Tibial nerve (tissue), 4 donors: Measurements from ENCODE around the gene PCP4. TPM values are rescaled to one million over a fixed set of nuclear protein-coding genes. Genes with fewer than 3 reads are reported as not detected.

ENCODE experiments used
- DNase-seq, 2 donors: peaks; one replicate each; pipeline ENCODE4 v3.0.0-alpha.2; 2019; ENCODE audit warnings: low spot score in 2 of 2
- H3K27ac ChIP-seq, 4 donors: fragments of 200-600 bp; sonication (generic) in 3 of 4; one replicate each; pipeline ENCODE4 v1.5.1; 2017 to 2019; ENCODE audit warnings: mild to moderate bottlenecking in 1 of 4
- H3K27me3 ChIP-seq, 2 donors: fragments of 200-600 bp; sonication (generic) in 1 of 2; one replicate each; pipeline versions ENCODE4 v1.5.1 to v1.6.0; 2017 to 2019
- H3K36me3 ChIP-seq, 3 donors: fragments of 200-600 bp; sonication (generic); one replicate each; pipeline ENCODE4 v1.5.1; 2018 to 2019
- H3K4me1 ChIP-seq, 4 donors: fragments of 200-600 bp; sonication (generic) in 3 of 4; one replicate each; pipeline ENCODE4 v1.5.1; 2017 to 2019
- H3K4me3 ChIP-seq, 4 donors: fragments of 200-600 bp; sonication (generic) in 3 of 4; one replicate each; pipeline ENCODE4 v1.5.1; 2017 to 2019; ENCODE audit warnings: mild to moderate bottlenecking in 1 of 4, moderate library complexity in 1 of 4
- H3K9me3 ChIP-seq, 4 donors: fragments of 200-600 bp; sonication (generic) in 3 of 4; one replicate each; pipeline ENCODE4 v1.5.1; 2017 to 2019
- EP300 ChIP-seq, 2 donors: sonication (generic); formaldehyde crosslinking; IDR thresholded peaks; one replicate each; pipeline ENCODE4 v1.6.1; 2017; ENCODE audit warnings: antibody characterized with exemption in 2 of 2, mild to moderate bottlenecking in 1 of 2
- POLR2A ChIP-seq, 2 donors: fragments of 450-650 bp; IDR thresholded peaks; one replicate each; pipeline ENCODE4 v1.6.1; 2017; ENCODE audit warnings: antibody characterized with exemption in 2 of 2, mild to moderate bottlenecking in 2 of 2, moderate library complexity in 2 of 2
- WGBS, 2 donors: methylation state at CpG; one replicate each; pipeline ENCODE4 v1.1.5; 2018; 5-methylcytosine and 5-hydroxymethylcytosine counted together
- total RNA-seq, 4 donors: library from RNA; depleted of rRNA; stranded (reverse); fragments of >200 nt; gene quantifications; one replicate each; pipeline ENCODE4 v1.1.0, GENCODE V29; 2016
- TF ChIP-seq, protein P1 (sequence below), 5 experiments: fragments of 200-600 bp in 3 of 5; fragments of 450-650 bp in 2 of 5; sonication (generic) in 3 of 5; IDR thresholded peaks; one replicate each; pipeline ENCODE4 v1.5.1; 2016 to 2019; ENCODE audit warnings: antibody characterized with exemption in 5 of 5, mild to moderate bottlenecking in 3 of 5, moderate library complexity in 2 of 5

Gene PCP4
- total RNA-seq, 4 donors from 2014 or later = 13.5 TPM; not detected in 3

DNA sequence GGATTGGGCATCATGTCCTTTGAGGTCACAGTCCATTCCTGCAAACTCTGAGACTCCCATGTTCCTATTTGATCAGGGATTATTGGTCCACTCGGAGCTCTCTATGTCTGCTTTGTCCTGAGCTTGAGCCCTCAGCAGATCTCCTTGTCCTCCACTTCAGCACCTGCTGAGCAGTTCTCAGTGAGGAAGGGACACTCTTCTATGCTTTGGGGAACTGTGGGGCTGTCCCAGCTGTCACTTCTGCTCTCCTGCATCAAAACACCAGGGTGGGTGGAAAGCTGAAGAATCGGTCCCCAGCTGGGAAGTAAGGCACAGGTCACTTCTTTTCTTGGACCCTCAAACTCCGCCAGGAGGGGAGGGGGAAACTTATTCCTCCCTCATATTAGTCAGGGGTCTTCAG, 99.5 kb downstream of the PCP4 start:
- DNase-seq = no peak
- TF ChIP-seq, protein P1, sequence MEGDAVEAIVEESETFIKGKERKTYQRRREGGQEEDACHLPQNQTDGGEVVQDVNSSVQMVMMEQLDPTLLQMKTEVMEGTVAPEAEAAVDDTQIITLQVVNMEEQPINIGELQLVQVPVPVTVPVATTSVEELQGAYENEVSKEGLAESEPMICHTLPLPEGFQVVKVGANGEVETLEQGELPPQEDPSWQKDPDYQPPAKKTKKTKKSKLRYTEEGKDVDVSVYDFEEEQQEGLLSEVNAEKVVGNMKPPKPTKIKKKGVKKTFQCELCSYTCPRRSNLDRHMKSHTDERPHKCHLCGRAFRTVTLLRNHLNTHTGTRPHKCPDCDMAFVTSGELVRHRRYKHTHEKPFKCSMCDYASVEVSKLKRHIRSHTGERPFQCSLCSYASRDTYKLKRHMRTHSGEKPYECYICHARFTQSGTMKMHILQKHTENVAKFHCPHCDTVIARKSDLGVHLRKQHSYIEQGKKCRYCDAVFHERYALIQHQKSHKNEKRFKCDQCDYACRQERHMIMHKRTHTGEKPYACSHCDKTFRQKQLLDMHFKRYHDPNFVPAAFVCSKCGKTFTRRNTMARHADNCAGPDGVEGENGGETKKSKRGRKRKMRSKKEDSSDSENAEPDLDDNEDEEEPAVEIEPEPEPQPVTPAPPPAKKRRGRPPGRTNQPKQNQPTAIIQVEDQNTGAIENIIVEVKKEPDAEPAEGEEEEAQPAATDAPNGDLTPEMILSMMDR (IDR thresholded peaks at IDR 0.05) = no peak
- TF ChIP-seq EP300 (IDR thresholded peaks at IDR 0.05) = no peak
- TF ChIP-seq POLR2A (IDR thresholded peaks at IDR 0.05) = no peak
- Histone ChIP-seq H3K4me1 (no peaks in the 10 kb centered on the region), H3K27me3 (no peaks in the 10 kb centered on the region), H3K36me3 (no peaks in the 10 kb centered on the region), H3K4me3 (no peak overlapping the region), H3K9me3 (peaks cover 0 to 7% (median 0%) of the 10 kb centered on the region in 4 donors), H3K27ac (no peak overlapping the region)
- 89 to 92% methylated on average over 3 of the region's 3 CpGs for WGBS, 2 donors

DNA sequence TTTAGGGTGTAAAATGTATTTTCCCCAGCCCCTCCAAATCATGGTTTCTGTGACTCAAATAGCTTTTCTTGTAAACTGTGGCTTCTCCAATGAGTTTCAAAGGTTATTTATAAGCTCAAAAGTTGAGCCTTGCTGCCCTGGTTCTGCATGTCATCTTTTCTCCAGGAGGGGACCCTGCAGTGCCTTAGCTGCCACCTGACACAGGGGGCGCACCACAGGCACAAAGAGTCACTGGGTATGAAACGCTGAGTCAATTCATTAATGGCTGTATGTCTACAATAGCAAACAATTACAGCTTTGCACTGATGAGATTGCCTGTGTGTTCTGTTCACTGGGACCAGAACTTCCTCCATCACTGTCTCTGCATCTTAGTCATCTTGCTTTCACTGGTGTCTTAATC, 100.8 kb downstream of the PCP4 start:
- H3K36me3 ChIP-seq = no peaks in the 10 kb centered on the region
- no peaks in the 10 kb centered on the region for H3K27me3 ChIP-seq
- H3K9me3 ChIP-seq = peaks cover 0 to 7% (median 0%) of the 10 kb centered on the region in 4 donors
- no peak overlapping the region for H3K27ac ChIP-seq
- WGBS, 2 donors = 91 to 96% methylated on average over 2 of the region's 2 CpGs
- TF ChIP-seq, protein P1 (IDR thresholded peaks at IDR 0.05) = no peak
- TF ChIP-seq EP300 (IDR thresholded peaks at IDR 0.05) (no peak), POLR2A (IDR thresholded peaks at IDR 0.05) (no peak)
- H3K4me3 ChIP-seq = no peak overlapping the region
- no peak for DNase-seq
- no peaks in the 10 kb centered on the region for H3K4me1 ChIP-seq

DNA sequence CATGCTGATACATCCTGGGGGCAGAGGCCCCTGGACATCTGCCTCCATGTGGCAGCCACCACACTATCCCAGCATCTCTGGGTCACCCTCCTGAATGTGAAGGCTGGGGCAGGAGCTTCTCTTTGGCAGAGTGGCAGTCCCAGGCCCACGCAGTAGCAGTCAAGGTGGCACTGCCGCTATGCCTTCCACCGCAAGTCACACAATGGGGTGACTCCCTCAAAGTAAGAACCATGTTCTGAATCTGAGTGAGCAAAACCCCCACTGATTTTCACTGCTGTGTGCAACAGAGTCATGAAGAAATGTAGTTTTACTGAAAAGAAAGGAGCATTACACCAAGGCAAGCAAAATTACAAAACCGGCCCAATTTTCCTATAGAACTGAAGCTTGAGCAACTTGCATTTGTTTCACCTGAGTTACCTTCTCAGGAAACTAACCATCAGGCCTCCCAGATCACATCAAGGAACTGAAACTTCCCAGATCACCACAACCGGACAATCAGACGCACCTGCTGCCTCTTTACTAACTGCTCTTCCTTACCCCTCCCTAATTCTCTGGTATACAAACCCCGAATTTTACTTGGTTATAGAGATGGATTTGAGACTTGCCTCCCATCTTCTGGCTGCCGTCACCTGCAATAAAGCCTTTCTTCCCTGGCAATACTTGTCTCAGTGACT, 102.6 kb downstream of the PCP4 start:
- peaks cover 0 to 7% (median 0%) of the 10 kb centered on the region in 4 donors for H3K9me3 ChIP-seq
- no peak for DNase-seq
- no peak for TF ChIP-seq EP300 (IDR thresholded peaks at IDR 0.05)
- TF ChIP-seq POLR2A (IDR thresholded peaks at IDR 0.05) = no peak
- TF ChIP-seq, protein P1 (IDR thresholded peaks at IDR 0.05) = no peak
- H3K27ac ChIP-seq = no peak overlapping the region
- no peaks in the 10 kb centered on the region for H3K4me1 ChIP-seq
- WGBS, 2 donors = 88 to 91% methylated on average over 8 of the region's 8 CpGs
- no peak overlapping the region for H3K4me3 ChIP-seq
- H3K36me3 ChIP-seq = no peaks in the 10 kb centered on the region
- H3K27me3 ChIP-seq = no peaks in the 10 kb centered on the region

DNA sequence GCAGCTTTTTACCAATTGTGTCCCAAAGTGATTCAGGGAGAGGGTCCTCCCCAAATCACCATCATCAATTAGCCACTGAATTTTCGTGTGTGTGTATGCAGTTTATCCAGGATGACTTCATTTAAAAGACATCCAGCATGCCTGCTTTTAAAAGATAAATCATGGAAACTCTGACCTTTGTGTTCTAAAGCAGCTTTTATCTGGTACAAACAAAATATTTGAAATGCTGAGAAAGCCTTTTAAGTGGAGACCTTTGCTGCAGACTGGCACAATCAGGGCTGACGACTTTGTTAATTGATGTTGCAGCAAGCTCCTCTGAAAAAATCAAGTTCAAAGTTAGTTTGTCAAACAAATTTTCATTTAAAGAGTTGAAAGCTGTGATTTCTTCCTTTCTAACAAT, 104.7 kb downstream of the PCP4 start:
- no peaks in the 10 kb centered on the region for H3K4me1 ChIP-seq
- peaks cover 0 to 7% (median 0%) of the 10 kb centered on the region in 4 donors for H3K9me3 ChIP-seq
- TF ChIP-seq, protein P1 (IDR thresholded peaks at IDR 0.05) = no peak
- TF ChIP-seq EP300 (IDR thresholded peaks at IDR 0.05) (no peak), POLR2A (IDR thresholded peaks at IDR 0.05) (no peak)
- H3K27ac ChIP-seq = no peak overlapping the region
- no peak for DNase-seq
- H3K4me3 ChIP-seq = no peak overlapping the region
- no peaks in the 10 kb centered on the region for H3K36me3 ChIP-seq
- H3K27me3 ChIP-seq = no peaks in the 10 kb centered on the region
- 14 to 15% methylated on average over 2 of the region's 2 CpGs for WGBS, 2 donors

DNA sequence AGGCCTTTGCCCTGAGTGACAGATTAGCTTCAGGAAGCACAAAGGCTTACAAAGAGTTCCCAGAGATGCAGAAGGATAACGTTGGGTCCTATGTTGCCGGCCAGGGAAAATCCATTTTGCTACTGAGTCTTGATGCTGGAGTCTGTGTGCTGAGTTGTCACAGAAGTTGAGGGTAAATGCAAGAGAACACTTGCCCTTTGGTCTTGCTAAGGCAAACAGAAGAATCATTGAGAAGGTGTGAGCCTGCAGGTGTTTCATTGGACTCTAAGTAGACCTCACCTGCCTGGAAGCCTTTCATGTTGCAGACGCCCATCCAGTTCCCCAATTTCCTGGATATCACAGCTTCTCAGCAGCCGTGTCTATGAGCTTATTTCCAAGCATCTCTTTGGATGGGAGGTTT, 105.2 kb downstream of the PCP4 start:
- no peaks in the 10 kb centered on the region for H3K4me1 ChIP-seq
- H3K27ac ChIP-seq = no peak overlapping the region
- no peak for DNase-seq
- H3K9me3 ChIP-seq = peaks cover 0 to 7% (median 0%) of the 10 kb centered on the region in 4 donors
- H3K27me3 ChIP-seq = no peaks in the 10 kb centered on the region
- H3K4me3 ChIP-seq = no peak overlapping the region
- WGBS, 2 donors = 56 to 57% methylated on average over 4 of the region's 4 CpGs
- no peaks in the 10 kb centered on the region for H3K36me3 ChIP-seq
- TF ChIP-seq POLR2A (IDR thresholded peaks at IDR 0.05) = no peak
- TF ChIP-seq, protein P1 (IDR thresholded peaks at IDR 0.05) = no peak
- TF ChIP-seq EP300 (IDR thresholded peaks at IDR 0.05) = no peak
